ENCODE data around the gene ARHGEF1.

GRCh38 chr19:41872384-41872774 is 10.6 kb upstream of the ARHGEF1 start:
- no peak for TF ChIP-seq POLR2A (IDR thresholded peaks at IDR 0.05)
- TF ChIP-seq, protein P1, sequence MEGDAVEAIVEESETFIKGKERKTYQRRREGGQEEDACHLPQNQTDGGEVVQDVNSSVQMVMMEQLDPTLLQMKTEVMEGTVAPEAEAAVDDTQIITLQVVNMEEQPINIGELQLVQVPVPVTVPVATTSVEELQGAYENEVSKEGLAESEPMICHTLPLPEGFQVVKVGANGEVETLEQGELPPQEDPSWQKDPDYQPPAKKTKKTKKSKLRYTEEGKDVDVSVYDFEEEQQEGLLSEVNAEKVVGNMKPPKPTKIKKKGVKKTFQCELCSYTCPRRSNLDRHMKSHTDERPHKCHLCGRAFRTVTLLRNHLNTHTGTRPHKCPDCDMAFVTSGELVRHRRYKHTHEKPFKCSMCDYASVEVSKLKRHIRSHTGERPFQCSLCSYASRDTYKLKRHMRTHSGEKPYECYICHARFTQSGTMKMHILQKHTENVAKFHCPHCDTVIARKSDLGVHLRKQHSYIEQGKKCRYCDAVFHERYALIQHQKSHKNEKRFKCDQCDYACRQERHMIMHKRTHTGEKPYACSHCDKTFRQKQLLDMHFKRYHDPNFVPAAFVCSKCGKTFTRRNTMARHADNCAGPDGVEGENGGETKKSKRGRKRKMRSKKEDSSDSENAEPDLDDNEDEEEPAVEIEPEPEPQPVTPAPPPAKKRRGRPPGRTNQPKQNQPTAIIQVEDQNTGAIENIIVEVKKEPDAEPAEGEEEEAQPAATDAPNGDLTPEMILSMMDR (IDR thresholded peaks at IDR 0.05) = no peak

Data from testis (tissue), 2 donors.